CD4-positive, alpha-beta T cell treated with Interferon alpha-2 for 1 hour (primary cell): ENCODE measurements around the gene SLC25A14.
A peak's percentile ranks its signal among the peaks of the same experiment; 100 is the strongest.

Experiments used
- DNase-seq, 2 donors: peaks; one replicate each; pipeline ENCODE4 v3.0.0-alpha.2; 2020 to 2022

SLC25A14 gene

DNA sequence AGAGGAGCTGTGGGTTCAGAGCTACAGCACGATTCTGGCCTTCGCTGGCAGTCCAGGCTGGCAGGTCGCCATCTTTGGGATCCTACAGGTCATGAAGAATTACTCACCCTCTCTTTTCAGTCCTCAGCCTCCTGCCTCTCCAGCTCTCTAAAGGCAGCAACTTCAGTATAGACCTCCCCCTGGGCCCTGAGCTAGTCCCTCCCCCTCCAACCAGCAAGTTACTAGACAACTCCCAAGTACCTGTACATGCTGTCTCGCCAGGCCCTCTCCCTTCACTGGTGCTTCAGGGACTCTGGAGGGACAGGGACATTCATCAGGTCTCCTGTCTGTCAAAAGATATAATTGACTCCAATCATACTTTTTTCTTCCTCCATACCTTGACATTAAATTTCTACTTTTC is 45.8 kb downstream of the SLC25A14 start, which contains the start of gene GPR119:
Gene GPR119, minus strand, starts transcription at position 155 of the 400 bp plus-strand sequence. CDS start 227 bp downstream, outside the sequence.
- DNase-seq: no peak

DNA sequence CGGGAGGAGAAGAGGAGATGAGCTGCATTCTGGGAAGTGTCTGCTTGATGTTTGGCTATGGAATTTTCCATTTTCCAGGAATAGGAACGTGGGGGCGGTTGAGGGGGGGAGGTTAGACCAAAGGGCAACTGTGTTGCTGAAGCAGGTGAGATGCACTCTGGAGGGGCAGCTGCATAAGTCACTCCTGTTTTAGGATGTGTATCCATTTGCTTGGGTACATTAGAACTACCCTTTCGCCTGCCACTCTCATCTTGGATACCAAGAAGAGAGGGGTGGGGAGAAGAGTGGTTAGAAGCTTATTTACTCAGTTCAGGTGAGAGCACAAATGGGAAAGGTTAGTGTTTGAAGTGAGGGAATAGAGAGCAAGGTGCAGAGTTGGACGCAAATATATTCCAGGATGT is 46.7 kb downstream of the SLC25A14 start:
- no peak for DNase-seq

DNA sequence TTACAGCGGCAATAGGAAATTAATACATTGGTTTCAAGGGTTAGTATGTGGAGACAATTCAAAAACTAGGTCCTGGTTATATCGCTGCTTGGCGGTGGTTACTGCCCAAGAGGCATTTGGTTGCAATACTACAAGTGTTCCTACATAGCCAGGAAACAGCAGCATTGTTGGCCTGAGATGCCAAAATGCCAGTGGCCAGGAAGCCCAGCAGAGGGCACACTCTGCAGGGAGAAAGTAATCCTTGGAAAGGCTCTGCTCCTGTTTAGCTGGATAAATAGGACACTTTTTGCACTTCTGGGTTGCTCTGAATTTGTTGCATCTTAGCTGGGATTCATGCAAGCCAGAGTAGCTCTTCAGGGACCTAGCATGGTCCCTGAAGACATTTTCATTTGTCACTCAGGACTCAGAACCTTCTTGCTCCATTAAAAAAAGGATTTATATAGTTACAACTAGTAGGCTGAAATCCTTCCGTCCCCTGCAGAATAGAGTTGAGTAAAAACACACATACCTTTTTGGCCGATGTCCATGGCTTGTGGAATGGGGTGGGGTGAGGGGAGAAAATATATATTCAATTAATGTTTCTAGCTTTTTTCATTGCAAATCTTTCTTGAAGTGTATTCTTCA is 53.8 kb downstream of the SLC25A14 start:
- DNase-seq: no peak

DNA sequence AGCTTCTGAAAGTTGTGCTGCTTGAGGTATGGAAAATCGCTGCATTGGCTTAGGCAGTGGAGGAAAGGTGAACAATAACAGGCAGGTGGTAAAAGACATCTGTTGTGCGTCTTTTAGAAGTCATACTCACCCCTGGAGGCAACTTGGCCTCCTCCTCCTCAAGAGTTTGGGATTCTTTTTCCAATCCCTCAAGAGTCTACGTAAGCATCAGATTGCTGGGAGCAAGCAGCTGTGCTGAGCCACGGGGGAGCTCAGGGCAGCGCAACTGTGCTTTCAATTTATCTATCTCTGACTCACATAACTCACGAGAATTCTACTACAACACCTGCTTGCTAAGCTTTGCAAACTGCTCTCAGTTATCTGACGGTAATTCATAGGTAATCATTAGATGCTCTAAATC is 55.6 kb downstream of the SLC25A14 start:
- DNase-seq: no peak

DNA sequence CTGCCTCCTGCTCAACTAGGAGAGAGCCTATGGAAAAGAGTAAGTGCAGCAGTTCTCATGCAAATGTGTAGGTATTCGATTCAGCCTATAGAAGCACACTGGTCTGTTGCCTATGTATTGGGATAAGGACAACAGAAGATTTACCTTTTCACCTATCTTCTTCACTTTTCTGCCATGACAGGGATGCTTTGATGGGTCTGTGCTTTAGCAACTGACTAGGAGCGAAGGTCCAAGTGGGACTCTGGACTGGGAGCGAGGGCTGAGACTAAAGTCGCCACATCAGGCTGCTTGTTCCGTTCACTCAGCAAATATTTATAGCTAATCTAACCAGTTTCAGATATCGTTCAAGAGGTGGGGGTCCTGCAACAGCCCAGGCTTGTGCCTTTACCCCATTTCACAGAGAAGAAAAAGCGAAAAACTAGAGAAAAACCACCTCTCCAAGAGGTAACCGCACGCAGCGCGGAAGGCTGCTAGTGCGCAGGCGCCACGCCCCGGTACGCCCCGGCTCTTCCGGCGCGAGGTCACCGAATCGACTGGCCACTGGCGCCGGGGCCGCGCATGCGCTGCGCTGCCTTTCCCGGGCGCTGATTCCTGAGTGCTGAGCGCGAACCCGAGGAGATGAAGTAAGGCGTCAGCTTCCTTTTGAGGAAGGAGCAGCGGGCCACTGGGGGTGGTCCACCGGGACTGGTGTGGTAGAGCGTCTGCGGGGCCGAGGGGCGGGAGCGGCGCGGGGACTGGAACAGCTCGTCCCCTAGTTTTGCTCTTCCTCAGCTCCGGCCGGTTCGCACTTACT is 61.9 kb downstream of the SLC25A14 start, which contains the start of gene RBMX2:
Gene RBMX2, plus strand, starts transcription at position 573 of the 793 bp plus-strand sequence. Its CDS starts 46 bp downstream, at position 619.
- DNase-seq: peak; percentile 74 to 80

DNA sequence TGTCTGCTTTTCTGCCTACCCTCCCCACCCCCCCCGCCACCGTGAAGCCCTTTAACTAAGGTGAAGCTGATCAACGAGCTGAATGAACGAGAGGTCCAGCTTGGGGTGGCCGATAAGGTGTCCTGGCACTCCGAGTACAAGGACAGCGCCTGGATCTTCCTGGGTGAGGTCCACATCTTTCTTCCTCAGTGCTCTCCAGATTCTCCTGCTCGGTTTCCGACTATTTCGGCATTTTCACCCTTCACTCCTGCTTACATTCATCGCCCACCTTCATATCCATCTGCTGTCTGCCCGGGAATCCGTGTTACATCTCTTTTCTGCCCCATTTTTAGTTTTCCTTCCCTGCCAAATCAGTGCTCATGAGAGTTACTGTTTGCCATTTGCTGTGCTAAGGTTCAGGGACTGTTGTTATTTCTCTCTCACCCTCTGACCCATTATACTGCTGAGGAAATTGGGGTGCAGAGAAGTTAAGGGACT is 62.5 kb downstream of the SLC25A14 start:
- DNase-seq: no peak

DNA sequence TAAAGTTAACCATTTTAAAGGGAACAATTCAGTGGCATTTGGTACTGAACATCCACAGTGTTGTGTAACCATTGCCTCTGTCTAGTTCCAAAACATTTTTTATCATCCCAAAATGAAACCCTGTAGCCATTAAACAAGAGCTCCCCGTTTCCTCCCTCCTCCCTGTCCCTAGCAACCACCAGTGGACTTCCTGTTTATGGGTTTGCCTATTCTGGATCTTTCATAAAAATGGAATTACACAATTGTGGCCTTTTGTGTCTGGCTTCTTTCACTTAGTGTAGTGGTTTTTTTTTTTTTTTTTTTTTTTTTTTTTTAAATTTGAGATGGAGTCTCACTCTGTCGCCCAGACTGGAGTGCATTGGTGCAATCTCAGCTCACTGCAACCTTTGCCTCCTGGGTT is 73.7 kb downstream of the SLC25A14 start:
- no peak for DNase-seq

DNA sequence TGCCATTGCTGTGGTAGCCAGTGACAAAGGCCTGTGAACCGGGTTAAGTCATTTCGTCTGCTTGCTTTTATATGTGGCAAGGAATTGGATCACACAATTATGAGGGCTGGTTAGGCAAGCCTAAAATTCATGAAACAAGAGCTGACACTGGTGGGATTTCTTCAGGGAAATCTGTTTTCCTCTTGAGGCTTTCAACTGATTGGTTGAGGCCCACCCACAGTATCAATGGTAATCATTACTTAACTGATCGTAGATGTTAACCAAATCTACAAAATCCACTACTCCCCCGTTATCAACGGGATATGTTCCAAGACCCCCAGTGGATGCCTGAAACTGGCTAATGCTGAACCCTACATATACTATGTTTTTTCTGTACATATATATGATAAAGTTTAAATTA is 75.1 kb downstream of the SLC25A14 start:
- DNase-seq: no peak

DNA sequence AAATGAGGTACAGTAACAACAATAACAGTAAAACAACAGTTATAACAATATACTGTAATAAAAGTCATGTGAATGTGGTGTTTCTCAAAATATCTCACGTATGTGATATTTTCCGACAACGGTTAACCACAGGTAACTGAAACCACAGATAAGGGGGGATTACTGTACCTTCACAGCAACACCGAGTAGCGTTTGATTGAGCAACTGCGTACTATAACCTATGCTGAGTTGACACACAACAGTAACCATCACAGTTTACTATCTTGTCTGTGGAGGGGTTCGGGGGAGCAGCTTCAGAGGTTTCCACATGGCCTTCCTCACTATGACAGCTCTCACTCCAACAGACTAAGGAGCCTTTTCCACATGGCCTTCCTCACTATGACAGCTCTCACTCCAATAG is 75.5 kb downstream of the SLC25A14 start:
- no peak for DNase-seq

DNA sequence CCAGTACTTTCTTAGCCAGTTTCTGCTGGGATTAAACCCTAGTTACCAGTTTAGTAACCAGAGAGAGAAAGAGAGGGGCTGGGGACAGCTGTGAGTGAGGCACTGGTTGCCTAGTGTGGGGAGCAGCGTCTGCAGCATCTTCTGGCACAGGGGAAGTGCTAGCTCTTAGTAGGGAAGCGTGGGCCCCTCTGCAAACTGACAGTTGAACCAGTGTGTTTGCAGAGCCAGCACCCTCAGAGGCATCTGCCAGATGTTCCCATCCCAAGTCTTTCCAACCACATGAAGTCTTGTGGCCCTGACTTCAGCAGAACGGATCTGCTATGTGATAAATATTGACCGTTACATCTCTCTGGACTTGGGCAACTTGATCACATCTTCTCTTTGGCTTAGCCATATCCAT is 77.1 kb downstream of the SLC25A14 start:
- DNase-seq: no peak

DNA sequence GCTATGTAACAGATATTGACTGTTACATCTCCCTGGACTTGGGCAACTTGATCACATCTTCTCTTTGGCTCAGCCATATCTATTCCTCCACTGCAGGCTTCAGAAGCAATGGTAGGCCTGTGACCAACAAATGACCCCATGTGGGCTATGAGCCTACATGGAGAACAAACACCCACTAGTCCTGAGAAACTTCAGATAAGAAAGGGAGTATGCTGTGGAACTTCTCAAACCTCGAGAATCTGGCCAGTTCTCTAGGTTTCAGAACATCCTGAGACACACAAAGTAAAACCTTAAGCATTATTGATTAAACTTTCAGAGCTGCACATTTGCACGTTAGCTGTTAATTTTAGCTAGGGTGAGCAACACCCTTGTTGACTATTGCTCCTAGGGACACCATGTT is 78.3 kb downstream of the SLC25A14 start:
- DNase-seq: no peak

DNA sequence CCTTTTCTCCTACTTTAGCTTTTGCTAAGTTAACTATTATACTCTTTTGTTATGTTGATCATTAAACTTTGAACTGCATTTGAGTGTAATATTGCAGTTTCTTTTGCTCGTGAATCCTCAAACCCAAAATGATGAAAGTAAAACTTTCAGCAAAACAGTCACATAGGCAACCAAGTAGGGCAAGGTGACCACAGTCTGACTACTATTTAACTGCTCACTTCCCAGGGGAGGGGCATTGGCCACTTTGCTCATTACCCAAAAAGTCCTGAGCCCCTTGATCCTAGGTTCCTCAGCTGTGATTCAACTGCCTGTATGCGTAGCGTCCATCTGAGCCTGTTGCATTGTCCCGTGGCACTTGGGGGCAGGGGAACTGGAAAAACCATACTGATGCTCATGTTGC is 79.0 kb downstream of the SLC25A14 start:
- no peak for DNase-seq

DNA sequence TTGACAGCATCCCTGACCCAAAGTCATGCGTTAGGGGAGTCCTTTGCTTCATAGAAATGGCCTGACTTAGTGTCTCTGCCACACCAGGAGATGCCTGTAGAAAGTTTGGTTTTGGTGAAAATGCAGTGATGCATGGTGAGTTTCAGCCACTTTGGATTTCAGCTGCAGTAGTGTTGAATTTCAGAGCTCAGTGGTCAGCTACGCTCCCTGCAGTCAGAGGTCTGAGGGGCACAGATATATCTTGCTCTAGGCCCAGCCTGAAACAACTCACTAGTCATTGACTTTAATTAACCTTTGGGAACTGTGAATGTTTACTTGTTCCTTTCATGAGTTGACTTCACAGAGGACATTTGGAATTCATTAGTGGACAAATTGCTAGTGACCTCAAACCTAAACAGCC is 79.5 kb downstream of the SLC25A14 start:
- DNase-seq: no peak
